ENCODE measurements around the gene ULK3. TPM values are rescaled to one million over a fixed set of nuclear protein-coding genes. Genes with fewer than 3 reads are reported as not detected.

Gene ULK3
- total RNA-seq, 6 experiments from 2014 or later, result 12.5 to 18.9 (median 16.1) TPM

GRCh38 chr15:74835312-74835823 is 7.6 kb downstream of the ULK3 start:
- H3K36me3 Mint-ChIP-seq (ENCODE audit: low read depth), result no peaks in the 10 kb centered on the region
- peak; percentile 90 for TF ChIP-seq CTCF (IDR thresholded peaks at IDR 0.05)
- no peaks in the 10 kb centered on the region for H3K9me3 Mint-ChIP-seq
- no peak overlapping the region for H3K27ac Mint-ChIP-seq
- no peak overlapping the region for H3K4me3 Mint-ChIP-seq
- H3K27me3 Mint-ChIP-seq (ENCODE audit: insufficient read depth), result peaks cover 9% of the 10 kb centered on the region
- DNase-seq, result peak; percentile 50
- H3K4me1 Mint-ChIP-seq (ENCODE audit: low read depth), result peaks cover 5% of the 10 kb centered on the region; the same call in 1 of the 2 replicates

- Mint-ChIP-seq H3K4me1 (ENCODE audit: low read depth) (peaks cover 15% of the 10 kb centered on the region), H3K27me3 (ENCODE audit: insufficient read depth) (peaks cover 10% of the 10 kb centered on the region), H3K27ac (no peak overlapping the region), H3K4me3 (no peak overlapping the region), H3K36me3 (ENCODE audit: low read depth) (no peaks in the 10 kb centered on the region), H3K9me3 (no peaks in the 10 kb centered on the region)
- no peak for DNase-seq
- no peak for TF ChIP-seq CTCF (IDR thresholded peaks at IDR 0.05)
Observed at GRCh38 chr15:74833376-74834107, 9.4 kb downstream of the ULK3 start.

- no peak for TF ChIP-seq CTCF (IDR thresholded peaks at IDR 0.05)
- Mint-ChIP-seq H3K27me3 (ENCODE audit: insufficient read depth) (peaks cover 14% of the 10 kb centered on the region), H3K36me3 (ENCODE audit: low read depth) (no peaks in the 10 kb centered on the region), H3K9me3 (no peaks in the 10 kb centered on the region), H3K4me3 (no peak overlapping the region), H3K4me1 (ENCODE audit: low read depth) (peaks cover 15% of the 10 kb centered on the region), H3K27ac (no peak overlapping the region)
- no peak for DNase-seq
Observed at GRCh38 chr15:74832826-74833225, 10.1 kb downstream of the ULK3 start.

- no peak overlapping the region for H3K4me3 Mint-ChIP-seq
- H3K4me1 Mint-ChIP-seq (ENCODE audit: low read depth), result peaks cover 15% of the 10 kb centered on the region
- TF ChIP-seq CTCF (IDR thresholded peaks at IDR 0.05), result no peak
- no peaks in the 10 kb centered on the region for H3K36me3 Mint-ChIP-seq (ENCODE audit: low read depth)
- H3K27me3 Mint-ChIP-seq (ENCODE audit: insufficient read depth), result peaks cover 19% of the 10 kb centered on the region
- H3K27ac Mint-ChIP-seq, result no peak overlapping the region
- H3K9me3 Mint-ChIP-seq, result no peaks in the 10 kb centered on the region
- DNase-seq, result no peak
Observed at GRCh38 chr15:74831813-74832495, 11.0 kb downstream of the ULK3 start.

GRCh38 chr15:74830868-74831267 is 12.1 kb downstream of the ULK3 start:
- TF ChIP-seq CTCF (IDR thresholded peaks at IDR 0.05), result no peak
- Mint-ChIP-seq H3K36me3 (ENCODE audit: low read depth) (no peaks in the 10 kb centered on the region), H3K4me1 (ENCODE audit: low read depth) (peaks cover 15% of the 10 kb centered on the region), H3K27ac (no peak overlapping the region), H3K9me3 (no peaks in the 10 kb centered on the region), H3K4me3 (no peak overlapping the region), H3K27me3 (ENCODE audit: insufficient read depth) (peaks cover 20% of the 10 kb centered on the region)
- DNase-seq, result no peak

All from HFFc6 (cell line).